Measurements from ENCODE around the gene CHGA. TPM values are rescaled to one million over a fixed set of nuclear protein-coding genes. Genes with fewer than 3 reads are reported as not detected.

Gene CHGA
- total and polyA plus RNA-seq, 2 of the 8 experiments (the other 6 are each of a cell fraction or from before 2014, with no cell fraction given), result 17.5 to 28.2 TPM

DNA sequence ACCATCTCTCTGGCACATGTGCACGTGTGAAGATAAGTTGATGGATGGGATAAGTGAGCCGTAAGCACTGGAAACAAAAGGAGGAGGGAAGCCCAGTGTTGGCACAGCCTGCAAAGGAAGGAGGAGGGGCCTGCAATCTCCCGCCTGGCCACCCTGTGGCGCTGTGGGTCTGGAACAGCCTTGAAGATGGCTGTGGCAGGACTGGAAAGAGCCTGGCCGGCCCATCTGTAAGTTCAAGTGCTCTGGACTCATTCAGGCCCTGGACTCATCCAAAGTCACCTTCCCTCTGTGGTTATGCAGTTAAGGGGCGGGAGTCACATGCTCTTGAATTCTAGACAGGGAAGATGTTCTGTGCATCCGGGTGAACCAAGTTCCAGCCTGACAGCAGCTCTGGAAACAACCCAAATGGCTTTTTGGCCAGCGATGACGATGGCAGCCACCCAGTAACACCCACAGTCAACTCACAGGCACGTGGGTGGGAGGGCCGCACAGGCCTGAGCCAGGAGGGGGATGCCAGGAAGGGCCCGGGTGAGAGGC is 50.4 kb downstream of the CHGA start (continued):
- TF ChIP-seq, protein P1, sequence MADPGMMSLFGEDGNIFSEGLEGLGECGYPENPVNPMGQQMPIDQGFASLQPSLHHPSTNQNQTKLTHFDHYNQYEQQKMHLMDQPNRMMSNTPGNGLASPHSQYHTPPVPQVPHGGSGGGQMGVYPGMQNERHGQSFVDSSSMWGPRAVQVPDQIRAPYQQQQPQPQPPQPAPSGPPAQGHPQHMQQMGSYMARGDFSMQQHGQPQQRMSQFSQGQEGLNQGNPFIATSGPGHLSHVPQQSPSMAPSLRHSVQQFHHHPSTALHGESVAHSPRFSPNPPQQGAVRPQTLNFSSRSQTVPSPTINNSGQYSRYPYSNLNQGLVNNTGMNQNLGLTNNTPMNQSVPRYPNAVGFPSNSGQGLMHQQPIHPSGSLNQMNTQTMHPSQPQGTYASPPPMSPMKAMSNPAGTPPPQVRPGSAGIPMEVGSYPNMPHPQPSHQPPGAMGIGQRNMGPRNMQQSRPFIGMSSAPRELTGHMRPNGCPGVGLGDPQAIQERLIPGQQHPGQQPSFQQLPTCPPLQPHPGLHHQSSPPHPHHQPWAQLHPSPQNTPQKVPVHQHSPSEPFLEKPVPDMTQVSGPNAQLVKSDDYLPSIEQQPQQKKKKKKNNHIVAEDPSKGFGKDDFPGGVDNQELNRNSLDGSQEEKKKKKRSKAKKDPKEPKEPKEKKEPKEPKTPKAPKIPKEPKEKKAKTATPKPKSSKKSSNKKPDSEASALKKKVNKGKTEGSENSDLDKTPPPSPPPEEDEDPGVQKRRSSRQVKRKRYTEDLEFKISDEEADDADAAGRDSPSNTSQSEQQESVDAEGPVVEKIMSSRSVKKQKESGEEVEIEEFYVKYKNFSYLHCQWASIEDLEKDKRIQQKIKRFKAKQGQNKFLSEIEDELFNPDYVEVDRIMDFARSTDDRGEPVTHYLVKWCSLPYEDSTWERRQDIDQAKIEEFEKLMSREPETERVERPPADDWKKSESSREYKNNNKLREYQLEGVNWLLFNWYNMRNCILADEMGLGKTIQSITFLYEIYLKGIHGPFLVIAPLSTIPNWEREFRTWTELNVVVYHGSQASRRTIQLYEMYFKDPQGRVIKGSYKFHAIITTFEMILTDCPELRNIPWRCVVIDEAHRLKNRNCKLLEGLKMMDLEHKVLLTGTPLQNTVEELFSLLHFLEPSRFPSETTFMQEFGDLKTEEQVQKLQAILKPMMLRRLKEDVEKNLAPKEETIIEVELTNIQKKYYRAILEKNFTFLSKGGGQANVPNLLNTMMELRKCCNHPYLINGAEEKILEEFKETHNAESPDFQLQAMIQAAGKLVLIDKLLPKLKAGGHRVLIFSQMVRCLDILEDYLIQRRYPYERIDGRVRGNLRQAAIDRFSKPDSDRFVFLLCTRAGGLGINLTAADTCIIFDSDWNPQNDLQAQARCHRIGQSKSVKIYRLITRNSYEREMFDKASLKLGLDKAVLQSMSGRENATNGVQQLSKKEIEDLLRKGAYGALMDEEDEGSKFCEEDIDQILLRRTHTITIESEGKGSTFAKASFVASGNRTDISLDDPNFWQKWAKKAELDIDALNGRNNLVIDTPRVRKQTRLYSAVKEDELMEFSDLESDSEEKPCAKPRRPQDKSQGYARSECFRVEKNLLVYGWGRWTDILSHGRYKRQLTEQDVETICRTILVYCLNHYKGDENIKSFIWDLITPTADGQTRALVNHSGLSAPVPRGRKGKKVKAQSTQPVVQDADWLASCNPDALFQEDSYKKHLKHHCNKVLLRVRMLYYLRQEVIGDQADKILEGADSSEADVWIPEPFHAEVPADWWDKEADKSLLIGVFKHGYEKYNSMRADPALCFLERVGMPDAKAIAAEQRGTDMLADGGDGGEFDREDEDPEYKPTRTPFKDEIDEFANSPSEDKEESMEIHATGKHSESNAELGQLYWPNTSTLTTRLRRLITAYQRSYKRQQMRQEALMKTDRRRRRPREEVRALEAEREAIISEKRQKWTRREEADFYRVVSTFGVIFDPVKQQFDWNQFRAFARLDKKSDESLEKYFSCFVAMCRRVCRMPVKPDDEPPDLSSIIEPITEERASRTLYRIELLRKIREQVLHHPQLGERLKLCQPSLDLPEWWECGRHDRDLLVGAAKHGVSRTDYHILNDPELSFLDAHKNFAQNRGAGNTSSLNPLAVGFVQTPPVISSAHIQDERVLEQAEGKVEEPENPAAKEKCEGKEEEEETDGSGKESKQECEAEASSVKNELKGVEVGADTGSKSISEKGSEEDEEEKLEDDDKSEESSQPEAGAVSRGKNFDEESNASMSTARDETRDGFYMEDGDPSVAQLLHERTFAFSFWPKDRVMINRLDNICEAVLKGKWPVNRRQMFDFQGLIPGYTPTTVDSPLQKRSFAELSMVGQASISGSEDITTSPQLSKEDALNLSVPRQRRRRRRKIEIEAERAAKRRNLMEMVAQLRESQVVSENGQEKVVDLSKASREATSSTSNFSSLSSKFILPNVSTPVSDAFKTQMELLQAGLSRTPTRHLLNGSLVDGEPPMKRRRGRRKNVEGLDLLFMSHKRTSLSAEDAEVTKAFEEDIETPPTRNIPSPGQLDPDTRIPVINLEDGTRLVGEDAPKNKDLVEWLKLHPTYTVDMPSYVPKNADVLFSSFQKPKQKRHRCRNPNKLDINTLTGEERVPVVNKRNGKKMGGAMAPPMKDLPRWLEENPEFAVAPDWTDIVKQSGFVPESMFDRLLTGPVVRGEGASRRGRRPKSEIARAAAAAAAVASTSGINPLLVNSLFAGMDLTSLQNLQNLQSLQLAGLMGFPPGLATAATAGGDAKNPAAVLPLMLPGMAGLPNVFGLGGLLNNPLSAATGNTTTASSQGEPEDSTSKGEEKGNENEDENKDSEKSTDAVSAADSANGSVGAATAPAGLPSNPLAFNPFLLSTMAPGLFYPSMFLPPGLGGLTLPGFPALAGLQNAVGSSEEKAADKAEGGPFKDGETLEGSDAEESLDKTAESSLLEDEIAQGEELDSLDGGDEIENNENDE (IDR thresholded peaks at IDR 0.05; ENCODE audit: insufficient replicate concordance, low read length), result no peak
- TF ChIP-seq SIX5 (IDR thresholded peaks at IDR 0.05; ENCODE audit: low read depth, low read length) (no peak), TAF1 (IDR thresholded peaks at IDR 0.05; ENCODE audit: low read depth, low read length) (no peak), SAP30 (IDR thresholded peaks at IDR 0.05; ENCODE audit: insufficient read depth, insufficient replicate concordance, low read length) (no peak), CBX5 (IDR thresholded peaks at IDR 0.05; ENCODE audit: low read depth, low read length) (no peak), CHD2 (IDR thresholded peaks at IDR 0.05; ENCODE audit: low read length) (no peak), SIN3A (conservative IDR thresholded peaks at IDR 0.05 in 1 of 2, IDR thresholded peaks at IDR 0.05 in 1 of 2; ENCODE audit: low read depth in 1 of 2, low read length in 2 of 2) (no peak), SP2 (IDR thresholded peaks at IDR 0.05; ENCODE audit: low read length) (no peak), POLR2A (IDR thresholded peaks at IDR 0.05; ENCODE audit: control extremely low read depth in 1 of 2, low read depth in 2 of 2, low read length in 2 of 2) (no peak)

Data from H1 (cell line).